Sciatic nerve (tissue), 2 donors: Measurements from ENCODE around the gene EPN2. TPM values are rescaled to one million over a fixed set of nuclear protein-coding genes. Genes with fewer than 3 reads are reported as not detected.
A peak's percentile ranks its signal among the peaks of the same experiment; 100 is the strongest.
"Not testable (repeated sequence)": the region's sequence is repeated elsewhere in the genome, so short reads cannot be mapped to it uniquely, and the experiment has no call there.

Experiments
- ATAC-seq: fragments of 200-7000 bp; cut with Tn5 transposase; one replicate; pipeline ENCODE4 v1.9.1; 2020; ENCODE audit warnings: mild to moderate bottlenecking, moderate library complexity
- DNase-seq: peaks from one replicate; pipeline ENCODE4 v3.0.0-alpha.2; 2020; ENCODE audit warnings: low spot score
- intact Hi-C: fragments of 100-400 bp; cut with DNase I; formaldehyde crosslinking; loops from one replicate; pipeline ENCODE4 v1.14.2; 2022
- total RNA-seq: library from RNA; stranded (reverse); fragmentation: NEBNext Ultra II Directional; extraction: Animal tissue kit (Norgen Biotek cat#: 25700); gene quantifications from one replicate; pipeline ENCODE4 v1.2.1, GENCODE V29; 2021
- donor health status: DM: no; HTN: no; CAD: no.
- donor health status: DM: no; HTN: no; CAD: no.

The EPN2 gene
- total RNA-seq, 1 donor from 2014 or later = 76.6 TPM

DNA sequence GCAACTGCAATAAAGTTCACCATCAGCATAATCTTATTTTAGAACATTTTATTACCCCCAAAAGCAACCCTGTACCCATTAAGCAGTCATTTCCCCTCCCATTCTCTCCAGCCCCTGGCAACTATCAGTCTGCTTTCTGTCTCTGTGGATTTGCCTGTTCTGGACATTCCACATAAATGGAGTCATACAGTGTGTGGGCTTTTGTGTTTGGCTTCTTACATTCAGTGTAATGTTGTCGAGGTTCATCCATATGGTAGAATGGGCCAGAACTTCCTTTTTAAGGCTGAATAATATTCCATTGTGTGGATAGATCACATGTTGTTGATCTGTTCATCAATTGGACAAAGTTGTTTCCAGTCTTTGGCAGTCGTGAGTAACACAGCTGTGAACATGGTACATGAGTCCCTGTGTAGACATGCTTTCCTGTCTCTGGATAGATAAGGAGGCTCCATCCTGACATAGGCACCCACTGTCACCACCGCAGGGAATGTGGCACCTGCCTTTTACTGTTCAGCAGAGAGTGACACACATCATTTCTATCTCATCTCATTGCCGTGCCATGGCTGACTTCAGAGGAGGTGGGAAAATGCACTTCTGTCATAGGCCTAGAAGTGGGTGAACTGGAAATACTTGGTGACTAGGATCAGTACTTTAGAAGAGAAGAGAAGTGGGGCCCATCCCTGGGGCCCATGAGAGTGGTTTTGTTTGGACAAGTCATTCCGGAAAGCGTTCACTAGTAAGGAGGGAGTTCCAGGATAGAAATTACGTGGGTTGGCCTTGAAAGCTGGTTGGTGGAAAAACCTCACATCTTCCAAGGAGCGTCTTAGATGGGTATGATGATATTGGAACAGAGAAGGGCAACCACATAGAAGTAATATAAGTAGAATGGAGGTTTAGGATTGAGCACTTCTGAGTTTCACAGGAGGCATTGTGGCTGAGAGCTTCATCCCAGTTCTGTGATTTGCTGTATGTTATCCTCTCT lies 25.8 kb downstream of the EPN2 start:
- intact Hi-C loops = no loop called here
- peak; percentile 82 for ATAC-seq

DNA sequence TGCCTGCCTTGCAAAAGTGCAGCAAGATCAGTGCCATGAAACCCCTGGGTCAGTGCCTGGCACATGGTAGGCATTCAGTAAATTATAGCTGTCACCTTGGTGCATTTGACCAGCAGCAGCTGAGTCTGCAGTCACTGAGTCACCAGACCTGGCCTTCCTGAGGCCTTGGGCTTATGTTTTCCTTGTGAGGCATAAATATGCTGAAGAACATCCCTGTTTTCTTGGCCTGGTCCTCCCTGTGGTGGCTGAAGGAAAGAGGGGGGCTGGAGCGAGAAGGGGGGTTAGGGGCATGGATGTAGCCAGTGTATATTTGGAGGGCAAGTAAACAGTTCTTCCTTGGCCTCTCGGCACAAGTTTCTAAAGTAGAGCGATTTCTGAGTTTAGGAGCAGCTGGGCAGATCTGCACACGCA lies 26.5 kb downstream of the EPN2 start:
- peak; percentile 51 for ATAC-seq
- intact Hi-C loops = no loop called here
- DNase-seq = no peak

More for the DNA sequence above, 25.8 kb downstream of the EPN2 start:
- no peak for DNase-seq

DNA sequence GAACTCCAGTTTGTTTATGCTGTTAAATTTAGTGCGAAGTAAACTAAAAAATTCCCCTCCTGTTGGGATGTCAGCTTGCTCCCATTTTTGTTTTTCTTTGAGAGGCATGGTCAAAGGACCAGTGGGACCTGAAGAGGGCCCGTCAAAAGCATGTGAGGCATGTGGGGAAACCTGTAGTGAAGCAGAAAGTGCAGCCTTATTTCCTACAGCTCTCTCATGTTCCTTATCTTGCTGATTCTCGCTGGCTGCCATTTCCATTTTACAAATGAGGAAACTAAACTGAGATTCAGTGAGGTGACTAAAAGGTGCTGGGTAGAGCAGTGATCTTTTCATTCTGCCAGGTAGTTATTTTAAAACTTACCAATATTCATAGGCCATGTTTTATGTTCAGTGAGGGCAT lies 27.1 kb downstream of the EPN2 start:
- DNase-seq (no peak), ATAC-seq (no peak)
- intact Hi-C loops = no loop called here

DNA sequence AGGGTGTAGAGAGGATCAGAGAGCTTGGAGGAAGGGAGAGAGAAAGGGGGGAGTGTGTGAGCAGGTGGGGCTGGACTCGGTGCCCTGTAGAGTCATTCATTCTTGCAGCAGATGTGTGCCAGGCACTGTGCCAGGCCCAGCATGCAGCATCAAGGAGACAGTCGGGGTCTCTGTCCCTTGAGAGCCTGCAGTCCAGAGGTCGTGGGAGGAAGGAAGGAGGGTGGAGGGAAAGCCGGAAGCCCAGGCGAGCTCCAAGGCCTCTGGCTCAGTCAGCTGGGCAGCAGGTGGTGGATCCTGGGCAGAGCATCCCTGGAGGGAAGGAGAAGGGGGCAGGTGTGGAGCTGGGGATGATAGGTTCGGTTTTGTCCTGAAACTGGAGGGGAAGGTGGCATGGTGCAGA lies 27.5 kb downstream of the EPN2 start:
- DNase-seq (no peak), ATAC-seq (no peak)
- intact Hi-C loops = no loop called here

DNA sequence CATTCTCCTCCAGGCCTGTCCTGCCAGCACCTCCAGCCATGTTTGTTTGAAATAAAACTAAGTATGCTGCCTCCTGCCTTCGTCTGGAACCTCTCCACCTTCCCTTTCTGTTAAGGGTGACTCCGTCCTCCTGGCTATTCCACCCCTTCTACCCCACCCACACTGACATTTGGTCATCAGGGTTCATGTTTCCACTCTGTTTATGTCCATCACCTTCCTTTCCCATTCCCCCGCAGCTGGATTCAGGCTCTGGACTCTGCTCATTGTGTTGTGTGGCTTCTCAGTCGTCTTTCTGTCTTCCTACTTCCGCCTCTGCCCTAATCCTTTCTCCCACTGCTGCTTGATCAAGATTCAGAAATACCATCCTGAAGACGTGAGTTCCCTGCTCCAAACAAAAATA lies 28.6 kb downstream of the EPN2 start:
- ATAC-seq (no peak), DNase-seq (no peak)
- intact Hi-C loops = no loop called here

DNA sequence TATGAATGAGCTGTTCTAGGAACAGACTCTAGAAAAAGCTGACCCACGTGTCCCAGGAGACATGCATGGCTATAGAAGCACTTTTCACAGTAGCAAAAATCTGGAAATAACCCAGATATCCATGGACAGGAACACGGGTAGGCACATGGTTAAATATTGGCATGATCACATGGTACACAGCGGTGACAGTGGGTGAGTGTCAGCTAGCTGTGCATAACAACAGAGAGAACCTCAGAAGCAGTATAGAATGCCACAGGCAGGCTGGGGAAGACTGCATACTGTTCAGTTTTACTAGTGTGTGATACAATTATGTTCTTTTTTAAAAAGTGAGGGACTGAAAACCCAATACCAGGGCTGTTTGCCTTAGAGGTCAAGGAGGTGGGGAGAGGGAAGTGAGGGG lies 31.4 kb downstream of the EPN2 start:
- DNase-seq (no peak), ATAC-seq (no peak)
- intact Hi-C loops = no loop called here

DNA sequence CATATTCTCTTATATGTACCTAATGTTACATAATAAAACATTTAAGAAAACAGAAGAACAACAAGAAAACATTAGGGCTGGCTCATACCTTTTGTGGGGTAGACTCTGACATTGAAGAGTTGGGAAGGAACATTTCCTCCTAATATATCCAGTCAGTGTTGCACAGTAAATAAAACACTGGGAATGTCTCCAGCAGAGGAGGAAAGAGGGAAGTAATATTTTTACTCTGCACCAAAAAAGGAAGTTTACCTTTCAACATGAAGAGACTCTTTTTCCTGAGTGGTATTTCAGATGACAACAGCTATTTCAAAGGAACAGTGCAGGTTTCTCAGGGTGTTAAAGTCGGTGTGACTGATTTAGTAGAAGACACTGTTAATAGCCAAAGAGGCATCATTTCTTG lies 31.9 kb downstream of the EPN2 start:
- DNase-seq (no peak), ATAC-seq (no peak)
- intact Hi-C loops = no loop called here

DNA sequence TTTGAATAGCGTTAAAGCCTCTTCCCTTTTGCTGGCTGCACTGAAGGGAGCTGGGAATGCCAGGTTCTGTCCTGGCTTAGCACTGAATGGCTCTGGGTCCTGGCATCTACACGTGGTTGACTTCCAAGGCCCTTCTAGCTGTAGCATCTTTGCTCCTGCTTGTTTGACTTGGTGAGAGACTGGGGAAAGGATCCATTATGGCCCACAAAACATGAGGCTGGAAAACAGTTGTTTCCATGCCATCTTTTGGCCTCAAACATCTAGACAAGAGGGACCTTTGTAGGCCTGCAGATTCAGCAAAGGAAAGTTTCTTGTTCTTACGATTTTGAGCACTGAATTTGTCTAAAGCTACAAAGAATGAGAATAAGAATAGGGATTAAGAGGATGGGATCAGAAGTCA lies 32.5 kb downstream of the EPN2 start:
- no peak for ATAC-seq
- DNase-seq = no peak
- intact Hi-C loops = no loop called here

DNA sequence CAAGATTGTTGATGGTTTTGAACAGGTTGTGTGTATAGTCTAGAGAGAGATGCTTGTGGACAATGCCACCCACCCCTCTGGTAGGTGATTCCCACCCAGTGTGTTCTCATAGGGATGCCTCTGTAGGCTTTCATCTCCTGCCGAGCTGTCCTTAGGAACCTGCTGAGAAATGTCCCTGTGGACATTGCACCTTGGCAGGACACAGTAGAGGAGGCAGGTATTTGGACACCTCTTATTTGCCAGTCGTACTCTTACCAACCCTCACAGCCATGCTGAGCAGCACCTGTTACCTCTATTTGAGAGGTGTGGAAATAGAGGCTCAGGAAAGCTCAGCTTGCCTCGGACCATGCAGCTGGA lies 33.2 kb downstream of the EPN2 start:
- intact Hi-C loops = no loop called here
- no peak for DNase-seq
- no peak for ATAC-seq

DNA sequence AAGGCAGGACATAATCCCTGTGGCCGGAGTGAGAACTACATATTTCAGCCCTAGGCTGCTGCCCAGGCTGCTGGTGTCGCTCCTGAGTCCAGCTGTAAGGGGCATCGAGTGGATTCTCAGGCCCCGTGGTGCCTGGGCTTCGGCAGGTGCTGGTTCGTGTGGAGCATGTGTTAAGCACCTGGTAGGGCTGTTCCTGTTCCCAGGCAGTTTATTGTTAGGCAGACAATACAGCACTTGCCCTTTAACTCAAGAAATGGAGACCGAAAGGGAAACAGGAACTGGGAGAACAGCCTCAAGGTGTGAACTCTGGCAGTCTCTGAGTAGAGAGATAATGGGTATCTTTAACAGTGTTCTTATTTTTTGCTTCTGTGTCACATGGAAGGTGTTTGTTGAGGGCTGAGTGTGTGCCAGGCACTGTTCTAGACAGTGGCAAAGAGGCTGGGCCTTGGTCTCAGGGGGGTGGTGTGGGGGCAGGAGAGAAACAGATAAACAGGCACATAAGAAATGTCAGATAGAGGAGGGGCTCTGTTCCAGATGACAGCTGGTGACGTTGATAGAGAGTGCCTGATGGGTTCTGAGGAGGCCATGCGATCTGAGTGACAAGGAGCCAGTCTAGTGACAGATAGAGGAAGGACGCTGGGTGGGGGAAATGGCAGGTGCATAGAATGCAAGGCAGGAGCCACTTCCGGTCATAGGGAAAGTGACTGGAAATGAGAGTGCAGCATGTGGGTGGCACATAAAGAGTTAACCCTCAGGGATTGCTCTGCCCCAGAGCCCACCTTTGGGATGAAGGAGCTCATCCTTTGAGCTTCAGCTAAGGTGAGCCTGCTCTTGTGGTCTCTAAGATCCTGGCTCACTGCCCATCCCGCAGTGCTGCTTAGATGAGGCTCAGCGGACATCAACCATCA lies 33.8 kb downstream of the EPN2 start:
- intact Hi-C loops = no loop called here
- no peak for ATAC-seq
- DNase-seq = no peak

DNA sequence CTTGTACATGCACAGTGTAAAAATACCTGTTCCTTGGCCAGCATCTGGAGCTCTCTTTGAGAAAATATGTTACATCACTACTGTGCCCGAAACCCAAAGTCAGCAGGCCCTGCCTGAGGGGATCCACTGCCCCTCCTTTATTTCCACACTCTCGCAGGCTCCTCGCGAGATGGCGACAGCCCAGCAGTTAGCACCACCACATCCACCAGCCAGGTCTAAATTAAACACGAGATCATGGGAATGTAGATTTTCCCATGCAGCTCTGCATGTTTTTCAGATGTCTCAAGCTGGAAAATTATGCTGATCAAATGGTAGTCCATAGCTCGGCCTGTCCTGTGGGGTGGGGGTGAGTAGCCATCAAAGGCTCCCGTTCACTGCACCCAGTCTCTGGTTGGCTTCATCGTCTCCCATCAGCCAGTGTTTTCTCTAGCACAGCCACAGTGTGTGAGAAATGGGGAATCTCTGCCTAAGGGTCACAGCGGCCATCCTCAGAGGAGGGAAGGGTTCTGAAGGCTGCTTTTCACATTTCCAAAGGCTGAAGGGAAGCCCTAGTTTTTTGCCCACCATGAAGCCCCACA lies 34.7 kb downstream of the EPN2 start:
- DNase-seq = no peak
- intact Hi-C loops = no loop called here
- ATAC-seq = peak; percentile 50

DNA sequence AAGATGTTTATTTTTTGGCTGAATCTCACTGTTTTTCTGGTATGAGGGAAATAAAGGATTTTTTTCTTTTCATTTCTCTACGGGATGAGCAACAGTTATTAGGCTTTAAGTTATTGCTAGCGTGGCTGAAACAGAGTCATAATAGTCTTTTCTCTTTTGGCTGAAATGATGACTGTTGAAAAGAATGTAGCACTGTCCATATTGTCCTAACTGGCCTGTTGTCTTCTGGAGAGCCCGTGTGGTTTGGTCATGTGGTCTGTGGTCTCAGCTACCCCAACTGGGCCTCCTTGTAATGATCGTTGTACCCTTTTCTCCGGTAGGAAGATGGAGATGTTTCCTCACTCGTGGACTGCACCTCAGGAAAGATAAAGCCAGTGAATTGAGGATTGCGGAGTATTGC lies 36.6 kb downstream of the EPN2 start:
- DNase-seq (no peak), ATAC-seq (peak; percentile 34)
- intact Hi-C loops = no loop called here

DNA sequence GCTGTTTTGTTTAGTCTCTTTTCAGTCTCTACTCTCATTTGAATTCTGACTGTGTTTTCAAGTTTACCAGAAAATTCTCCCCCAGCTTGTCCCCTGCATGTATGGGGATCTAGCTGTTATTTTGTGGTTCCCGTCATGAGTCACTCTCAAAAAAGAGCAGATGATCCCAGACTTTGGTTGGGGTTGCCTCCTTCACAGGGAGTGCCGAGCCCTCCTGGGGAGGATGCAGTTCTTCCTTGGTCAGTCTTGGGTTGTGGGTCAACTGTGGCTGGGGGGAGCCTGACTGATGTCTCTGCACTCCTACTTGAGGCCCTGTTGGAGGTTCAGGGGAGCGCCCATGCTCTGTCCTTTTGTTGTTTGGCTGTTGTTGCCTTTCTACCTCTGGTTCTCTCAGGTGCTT lies 37.7 kb downstream of the EPN2 start:
- intact Hi-C loops = no loop called here
- DNase-seq = no peak
- peak; percentile 23 for ATAC-seq

DNA sequence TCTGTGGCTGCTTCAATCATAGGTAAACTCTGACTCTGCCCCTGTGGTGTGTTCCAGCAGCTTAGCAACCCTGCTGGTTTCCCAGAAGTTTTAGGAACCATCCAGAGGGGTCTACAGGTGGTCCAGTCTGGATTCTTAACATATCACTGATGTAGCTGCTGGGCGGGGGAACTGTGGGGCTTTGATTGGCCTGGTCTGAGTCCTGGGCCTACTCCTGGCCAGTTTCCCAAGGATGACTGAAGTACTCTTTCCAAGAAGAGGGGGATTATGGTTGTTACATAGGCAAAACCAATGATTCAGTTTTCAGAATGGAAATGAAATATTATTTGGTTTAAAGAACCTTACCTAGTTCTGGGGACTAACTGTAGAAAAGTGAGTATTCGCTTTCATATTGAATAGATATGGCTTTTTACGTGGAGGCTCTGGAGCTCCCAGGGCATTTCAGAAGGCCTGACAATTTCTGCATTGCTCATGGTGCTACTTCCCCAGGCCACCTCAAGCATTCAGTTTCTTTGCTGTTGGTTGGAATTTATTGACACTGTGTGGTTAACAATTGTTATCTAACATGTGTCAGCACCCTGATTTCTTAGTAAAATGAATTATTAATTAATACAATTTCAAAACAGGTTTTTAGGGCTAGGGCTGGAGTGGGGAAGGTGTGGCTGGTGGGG lies 38.4 kb downstream of the EPN2 start:
- intact Hi-C loops = no loop called here
- ATAC-seq = no peak
- DNase-seq = no peak

DNA sequence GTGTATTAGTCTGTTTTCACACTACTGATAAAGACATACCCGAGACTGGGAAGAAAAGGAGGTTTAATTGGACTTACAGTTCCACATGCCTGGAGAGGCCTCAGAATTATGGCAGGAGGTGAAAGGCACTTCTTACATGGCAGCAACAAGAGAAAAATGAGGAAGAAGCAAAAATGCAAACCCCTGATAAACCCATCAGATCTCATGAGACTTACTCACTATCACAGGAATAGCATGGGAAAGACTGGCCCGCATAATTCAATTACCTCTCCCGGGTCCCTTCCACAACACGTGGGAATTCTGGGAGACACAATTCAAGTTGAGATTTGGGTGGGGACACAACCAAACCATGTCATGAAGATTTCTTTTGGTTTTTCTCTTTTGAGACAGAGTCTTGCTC lies 41.1 kb downstream of the EPN2 start:
- intact Hi-C loops, DNase-seq, ATAC-seq: not testable (repeated sequence)

DNA sequence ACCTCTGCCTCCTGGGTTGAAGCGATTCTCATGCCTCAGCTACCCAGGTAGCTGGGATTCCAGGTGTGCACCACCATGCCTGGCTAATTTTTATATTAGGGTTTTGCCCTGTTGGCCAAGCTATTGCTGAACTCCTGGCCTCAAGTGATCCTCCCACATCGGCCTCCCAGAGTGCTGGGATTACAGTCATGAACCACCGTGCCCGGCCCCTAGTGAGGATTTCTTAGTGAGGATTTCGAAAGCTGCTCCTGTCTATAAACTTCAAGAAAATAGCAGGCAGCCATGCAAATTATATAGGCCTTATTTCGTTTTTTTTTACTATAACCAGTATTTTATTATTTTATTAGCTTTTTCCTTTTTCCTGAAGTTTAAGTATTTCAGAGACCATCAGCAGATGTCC lies 41.6 kb downstream of the EPN2 start:
- DNase-seq = no peak
- intact Hi-C loops = no loop called here

DNA sequence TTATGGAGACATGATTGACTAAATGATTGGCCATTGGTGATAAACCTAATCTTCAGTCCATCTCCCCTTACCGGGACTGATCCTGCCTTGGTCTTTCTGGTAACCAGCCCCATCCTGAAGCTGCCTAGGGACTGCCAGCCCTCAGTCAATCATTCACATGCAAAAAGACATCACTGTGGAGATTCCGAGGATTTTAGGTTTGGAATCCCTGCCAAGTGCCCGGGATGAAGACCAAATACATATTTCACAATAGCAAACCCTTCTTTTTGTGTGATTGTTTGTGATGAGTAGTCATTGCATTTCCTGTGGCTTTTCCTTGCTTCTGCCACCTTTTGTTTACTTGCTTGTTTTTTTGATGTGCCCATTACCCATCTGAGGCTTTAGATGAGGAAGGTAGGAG lies 44.0 kb downstream of the EPN2 start:
- intact Hi-C loops = no loop called here
- DNase-seq = no peak
- peak; percentile 50 for ATAC-seq

More for the DNA sequence above, 41.6 kb downstream of the EPN2 start:
- no peak for ATAC-seq

DNA sequence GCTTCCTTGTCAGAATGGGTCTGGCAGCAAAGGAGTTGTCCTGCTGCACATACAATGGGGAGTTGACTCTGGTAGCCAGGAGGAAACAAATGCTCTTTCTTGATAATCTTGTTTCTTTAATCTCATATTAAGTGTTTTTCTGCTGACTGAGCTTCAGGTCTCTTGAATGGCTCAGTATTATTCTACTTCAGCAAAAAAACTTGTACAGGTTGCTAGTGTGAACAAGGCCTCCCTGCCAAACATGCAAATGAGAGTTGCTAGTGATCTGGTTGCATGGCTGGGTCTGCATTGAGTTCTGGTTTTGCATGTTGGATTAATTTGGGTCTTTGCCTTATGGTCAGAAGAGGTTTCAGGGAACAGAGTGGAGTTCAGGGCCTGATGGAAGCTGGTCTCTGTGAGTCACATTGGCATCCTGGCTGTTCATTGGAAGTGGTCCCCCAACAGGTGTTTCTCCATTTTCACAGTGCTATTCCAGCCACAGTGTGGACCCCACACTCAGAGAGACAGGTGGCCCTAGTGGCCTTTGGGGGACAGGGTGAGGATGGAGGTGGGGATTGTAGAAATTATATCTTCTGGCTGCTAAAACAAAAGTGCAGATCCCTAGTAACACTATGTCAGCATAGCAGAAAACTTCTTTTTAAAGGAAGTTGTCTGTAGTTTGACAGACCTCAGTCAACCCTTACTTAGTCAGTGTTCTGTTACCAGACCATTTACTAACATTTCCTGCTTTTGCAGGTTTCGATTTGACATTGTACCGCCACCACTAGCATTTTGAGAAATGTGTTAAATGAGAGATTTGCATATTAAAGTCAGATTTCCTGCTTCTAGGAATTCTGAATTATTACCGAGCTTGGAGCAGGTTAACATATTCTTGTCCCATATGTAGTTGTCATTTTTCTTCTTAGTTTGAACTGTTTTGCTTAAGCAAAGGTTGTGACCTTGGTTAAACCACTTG lies 47.1 kb downstream of the EPN2 start:
- ATAC-seq = no peak
- no peak for DNase-seq
- intact Hi-C loops = no loop called here
